ENCODE measurements around the gene SLC15A4.

GRCh38 chr12:128820723-128821432, 2.9 kb downstream of the SLC15A4 start:
- TF ChIP-seq CTCF (IDR thresholded peaks at IDR 0.05) (no peak), REST (IDR thresholded peaks at IDR 0.05; ENCODE audit: insufficient read depth in 1 of 2, low read depth in 2 of 2, low read length in 1 of 2) (no peak), POLR2AphosphoS5 (IDR thresholded peaks at IDR 0.05; ENCODE audit: low read depth, low read length) (no peak)

All from Panc1 (cell line).